ENCODE data around the gene FAM227A.

The FAM227A gene

GRCh38 chr22:38656256-38657044 is at the start of gene FAM227A, which contains the start of gene CBY1:
TSS of gene FAM227A (minus strand) at chr22:38656392. CDS start at chr22:38650168, 6,224 bp downstream.
TSS of gene CBY1 (plus strand) at chr22:38656638. CDS start at chr22:38668055, 11,417 bp downstream.
- DNase-seq = peak; percentile 86 to 88
- no peak for TF ChIP-seq CTCF (IDR thresholded peaks at IDR 0.05)
- Histone ChIP-seq H3K36me3 (peaks cover 0 to 7% (median 6%) of the 10 kb centered on the region in 3 donors), H3K9me3 (no peaks in the 10 kb centered on the region), H3K4me1 (peaks cover 0 to 22% (median 14%) of the 10 kb centered on the region in 4 donors), H3K4me3 (peak within 1 kb of the TSS; percentile 76 to 78), H3K27ac (peak within 1 kb of the TSS; percentile 81 to 85), H3K27me3 (no peaks in the 10 kb centered on the region)
- intact Hi-C loops (cut with DNase I; ENCODE audit: low total_unique reads) = no loop called here

- H3K9me3 ChIP-seq = no peaks in the 10 kb centered on the region
- intact Hi-C loops (cut with DNase I; ENCODE audit: low total_unique reads) = loop anchor here (5.0 kb wide), 1 partner anchor 47 kb away; no protein-coding TSS in a partner anchor
- peak; percentile 100 for DNase-seq
- no peaks in the 10 kb centered on the region for H3K27me3 ChIP-seq
- H3K36me3 ChIP-seq = peaks cover 0 to 6% (median 4%) of the 10 kb centered on the region in 3 donors
- H3K27ac ChIP-seq = peak within 1 kb of the TSS; percentile 87 to 96
- peak in 1 of 2 experiments; percentile 21 for TF ChIP-seq CTCF (IDR thresholded peaks at IDR 0.05)
- H3K4me3 ChIP-seq = peak within 1 kb of the TSS; percentile 85 to 97
- peaks cover 0 to 44% (median 22%) of the 10 kb centered on the region in 4 donors for H3K4me1 ChIP-seq
Observed at GRCh38 chr22:38705235-38706100, 49.3 kb upstream of the FAM227A start, which contains the start of gene GTPBP1. TSS of gene GTPBP1 (plus strand) at chr22:38705944. CDS start at chr22:38705956, 12 bp downstream.

- no peaks in the 10 kb centered on the region for H3K27me3 ChIP-seq
- intact Hi-C loops (cut with DNase I; ENCODE audit: low total_unique reads) = loop anchor here (5.0 kb wide), 1 partner anchor 48 kb away; no protein-coding TSS in a partner anchor
- H3K4me1 ChIP-seq = peaks cover 0 to 40% (median 22%) of the 10 kb centered on the region in 4 donors
- H3K36me3 ChIP-seq = peaks cover 0 to 4% (median 0%) of the 10 kb centered on the region in 3 donors
- peak overlapping the region; percentile 42 to 97 for H3K4me3 ChIP-seq
- no peak for TF ChIP-seq CTCF (IDR thresholded peaks at IDR 0.05)
- H3K27ac ChIP-seq = peak overlapping the region; percentile 69 to 78
- no peak for DNase-seq
- H3K9me3 ChIP-seq = no peaks in the 10 kb centered on the region
Observed at GRCh38 chr22:38704654-38705234, 48.6 kb upstream of the FAM227A start.

GRCh38 chr22:38700789-38701628 is 44.8 kb upstream of the FAM227A start, which contains the start of gene JOSD1:
TSS of gene JOSD1 (minus strand) at chr22:38700943. CDS start at chr22:38699987, 956 bp downstream.
- TF ChIP-seq CTCF (IDR thresholded peaks at IDR 0.05) = peak in 1 of 2 experiments; percentile 29
- H3K27me3 ChIP-seq = no peaks in the 10 kb centered on the region

More at GRCh38 chr22:38700789-38701628, 44.8 kb upstream of the FAM227A start, which contains the start of gene JOSD1:
- H3K27ac ChIP-seq = peak within 1 kb of the TSS; percentile 94 to 97
- no peaks in the 10 kb centered on the region for H3K9me3 ChIP-seq
- peaks cover 0 to 54% (median 37%) of the 10 kb centered on the region in 4 donors for H3K4me1 ChIP-seq
- H3K4me3 ChIP-seq = peak within 1 kb of the TSS; percentile 68 to 77
- intact Hi-C loops (cut with DNase I; ENCODE audit: low total_unique reads) = no loop called here
- H3K36me3 ChIP-seq = no peaks in the 10 kb centered on the region
- DNase-seq = peak; percentile 91 to 96
